OCI-LY1 (cell line): ENCODE results near the gene SRCIN1.

Experiments
- EZH2 ChIP-seq: fragments of 200-600 bp; sonication (generic), shearing (Covaris generic); IDR thresholded peaks from 2 replicates; pipeline ENCODE4 v1.8.0; 2017; ENCODE audit warnings: borderline replicate concordance, mixed run types, mild to moderate bottlenecking, antibody characterized with exemption, low read length, moderate library complexity, mixed read lengths
- TF ChIP-seq, protein P1 (sequence below): fragments of 200-600 bp; sonication (generic), shearing (Covaris generic); IDR thresholded peaks from 2 replicates; pipeline ENCODE4 v1.5.1; 2017; ENCODE audit warnings: mild to moderate bottlenecking, antibody characterized with exemption, low read length, moderate library complexity, mixed read lengths

DNA sequence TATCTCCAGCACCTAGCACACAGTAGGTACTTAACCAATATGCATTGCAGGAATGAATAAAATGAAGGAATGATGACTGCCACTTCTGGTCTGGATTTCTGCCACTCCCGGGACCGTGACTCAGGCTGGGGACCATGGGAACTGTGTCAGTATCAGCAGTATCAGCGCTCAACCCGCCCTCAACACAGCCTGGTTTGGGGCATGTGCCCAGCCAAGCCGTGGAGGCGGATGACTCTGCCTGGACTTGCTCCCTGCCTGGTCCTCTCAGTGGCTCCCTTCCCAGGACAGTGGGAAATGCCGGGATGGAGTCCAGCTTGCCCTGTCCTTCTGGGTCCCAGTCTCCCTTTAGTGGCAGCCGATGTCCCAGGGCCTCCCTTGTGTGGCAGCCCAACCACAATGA lies 55.1 kb downstream of the SRCIN1 start:
- TF ChIP-seq, protein P1, sequence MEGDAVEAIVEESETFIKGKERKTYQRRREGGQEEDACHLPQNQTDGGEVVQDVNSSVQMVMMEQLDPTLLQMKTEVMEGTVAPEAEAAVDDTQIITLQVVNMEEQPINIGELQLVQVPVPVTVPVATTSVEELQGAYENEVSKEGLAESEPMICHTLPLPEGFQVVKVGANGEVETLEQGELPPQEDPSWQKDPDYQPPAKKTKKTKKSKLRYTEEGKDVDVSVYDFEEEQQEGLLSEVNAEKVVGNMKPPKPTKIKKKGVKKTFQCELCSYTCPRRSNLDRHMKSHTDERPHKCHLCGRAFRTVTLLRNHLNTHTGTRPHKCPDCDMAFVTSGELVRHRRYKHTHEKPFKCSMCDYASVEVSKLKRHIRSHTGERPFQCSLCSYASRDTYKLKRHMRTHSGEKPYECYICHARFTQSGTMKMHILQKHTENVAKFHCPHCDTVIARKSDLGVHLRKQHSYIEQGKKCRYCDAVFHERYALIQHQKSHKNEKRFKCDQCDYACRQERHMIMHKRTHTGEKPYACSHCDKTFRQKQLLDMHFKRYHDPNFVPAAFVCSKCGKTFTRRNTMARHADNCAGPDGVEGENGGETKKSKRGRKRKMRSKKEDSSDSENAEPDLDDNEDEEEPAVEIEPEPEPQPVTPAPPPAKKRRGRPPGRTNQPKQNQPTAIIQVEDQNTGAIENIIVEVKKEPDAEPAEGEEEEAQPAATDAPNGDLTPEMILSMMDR = no peak
- no peak for TF ChIP-seq EZH2
